Spleen (tissue), 7 donors: Measurements from ENCODE around the gene MOK.

Experiments used
- POLR2A ChIP-seq, 3 donors: fragments of 450-650 bp; IDR thresholded peaks; one replicate each; pipeline ENCODE4 v1.5.1; 2017; ENCODE audit warnings: antibody characterized with exemption in 3 of 3, mild to moderate bottlenecking in 1 of 3
- TF ChIP-seq, protein P1 (sequence below), 11 experiments: fragments of 200-600 bp in 7 of 11; fragments of 450-650 bp in 4 of 11; sonication (generic) in 4 of 11; IDR thresholded peaks in 8 of 11; conservative IDR thresholded peaks in 3 of 11; 1 replicate in 7 of 11; 2 replicates in 4 of 11; pipeline versions ENCODE4 v1.4.0 to v1.8.0; 2016 to 2021; ENCODE audit warnings: antibody characterized with exemption in 11 of 11, inconsistent platforms in 4 of 11, mild to moderate bottlenecking in 1 of 11
- donor health status: DM: no; HTN: no; CAD: no; lungs with moderate emphysema.
- donor health status: DM: no; HTN: no; CAD: no.
- donor health status: DM: no; HTN: no; CAD: no.

DNA sequence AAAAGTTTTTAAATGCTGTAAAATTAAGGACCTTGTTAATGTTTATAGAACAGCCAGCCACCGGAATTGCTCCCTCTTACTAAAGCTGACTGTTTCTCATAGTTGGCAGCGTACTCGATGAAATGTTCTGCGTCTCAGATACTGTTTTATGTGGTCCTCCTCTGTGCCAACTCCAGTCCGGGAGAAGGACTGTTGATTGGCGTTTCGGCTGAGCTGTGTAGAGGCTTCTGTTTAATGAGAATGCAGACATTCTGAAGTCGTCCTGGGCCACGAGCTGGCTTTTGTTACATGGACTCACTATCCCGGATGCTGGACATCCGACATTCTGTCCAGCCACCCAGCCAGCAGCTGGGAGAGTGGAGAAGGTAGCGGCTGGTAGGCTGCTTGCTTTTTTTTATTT, 89.9 kb downstream of the MOK start:
- TF ChIP-seq POLR2A (IDR thresholded peaks at IDR 0.05), result no peak
- TF ChIP-seq, protein P1, sequence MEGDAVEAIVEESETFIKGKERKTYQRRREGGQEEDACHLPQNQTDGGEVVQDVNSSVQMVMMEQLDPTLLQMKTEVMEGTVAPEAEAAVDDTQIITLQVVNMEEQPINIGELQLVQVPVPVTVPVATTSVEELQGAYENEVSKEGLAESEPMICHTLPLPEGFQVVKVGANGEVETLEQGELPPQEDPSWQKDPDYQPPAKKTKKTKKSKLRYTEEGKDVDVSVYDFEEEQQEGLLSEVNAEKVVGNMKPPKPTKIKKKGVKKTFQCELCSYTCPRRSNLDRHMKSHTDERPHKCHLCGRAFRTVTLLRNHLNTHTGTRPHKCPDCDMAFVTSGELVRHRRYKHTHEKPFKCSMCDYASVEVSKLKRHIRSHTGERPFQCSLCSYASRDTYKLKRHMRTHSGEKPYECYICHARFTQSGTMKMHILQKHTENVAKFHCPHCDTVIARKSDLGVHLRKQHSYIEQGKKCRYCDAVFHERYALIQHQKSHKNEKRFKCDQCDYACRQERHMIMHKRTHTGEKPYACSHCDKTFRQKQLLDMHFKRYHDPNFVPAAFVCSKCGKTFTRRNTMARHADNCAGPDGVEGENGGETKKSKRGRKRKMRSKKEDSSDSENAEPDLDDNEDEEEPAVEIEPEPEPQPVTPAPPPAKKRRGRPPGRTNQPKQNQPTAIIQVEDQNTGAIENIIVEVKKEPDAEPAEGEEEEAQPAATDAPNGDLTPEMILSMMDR (IDR thresholded peaks at IDR 0.05 in 8 of 11, conservative IDR thresholded peaks at IDR 0.05 in 3 of 11), result no peak
